Stimulated activated naive CD8-positive, alpha-beta T cell treated with anti-CD3 and anti-CD28 coated beads, Interleukin-15, amount 100 ng/mL, for 72 hours (primary cell): ENCODE measurements around the gene IL4I1.

Source experiments
- ATAC-seq: fragments of 150-1000 bp; cut with Tn5 transposase; 2 replicates; pipeline ENCODE4 v1.10.0; 2021; ENCODE audit warnings: mild to moderate bottlenecking, moderate library complexity
- DNase-seq, 2 donors: peaks; one replicate each; pipeline ENCODE4 v3.0.0; 2021 to 2022
- H3K27ac Mint-ChIP-seq, 2 donors: one replicate each; pipeline ENCODE4 v1.8.0; 2022; ENCODE audit warnings: mild to moderate bottlenecking in 2 of 2, mixed read lengths in 2 of 2, moderate library complexity in 2 of 2
- H3K27me3 Mint-ChIP-seq: one replicate; pipeline ENCODE4 v1.8.0; 2022; ENCODE audit warnings: mixed read lengths
- H3K4me1 Mint-ChIP-seq: one replicate; pipeline ENCODE4 v1.8.0; 2022; ENCODE audit warnings: mild to moderate bottlenecking, mixed read lengths
- H3K4me3 Mint-ChIP-seq, 2 donors: one replicate each; pipeline ENCODE4 v1.8.0; 2022; ENCODE audit warnings: mild to moderate bottlenecking in 2 of 2, mixed read lengths in 2 of 2, moderate library complexity in 1 of 2
- H3K9me3 Mint-ChIP-seq, 2 donors: one replicate each; pipeline ENCODE4 v1.8.0; 2022; ENCODE audit warnings: mixed read lengths in 2 of 2

IL4I1 gene

DNA sequence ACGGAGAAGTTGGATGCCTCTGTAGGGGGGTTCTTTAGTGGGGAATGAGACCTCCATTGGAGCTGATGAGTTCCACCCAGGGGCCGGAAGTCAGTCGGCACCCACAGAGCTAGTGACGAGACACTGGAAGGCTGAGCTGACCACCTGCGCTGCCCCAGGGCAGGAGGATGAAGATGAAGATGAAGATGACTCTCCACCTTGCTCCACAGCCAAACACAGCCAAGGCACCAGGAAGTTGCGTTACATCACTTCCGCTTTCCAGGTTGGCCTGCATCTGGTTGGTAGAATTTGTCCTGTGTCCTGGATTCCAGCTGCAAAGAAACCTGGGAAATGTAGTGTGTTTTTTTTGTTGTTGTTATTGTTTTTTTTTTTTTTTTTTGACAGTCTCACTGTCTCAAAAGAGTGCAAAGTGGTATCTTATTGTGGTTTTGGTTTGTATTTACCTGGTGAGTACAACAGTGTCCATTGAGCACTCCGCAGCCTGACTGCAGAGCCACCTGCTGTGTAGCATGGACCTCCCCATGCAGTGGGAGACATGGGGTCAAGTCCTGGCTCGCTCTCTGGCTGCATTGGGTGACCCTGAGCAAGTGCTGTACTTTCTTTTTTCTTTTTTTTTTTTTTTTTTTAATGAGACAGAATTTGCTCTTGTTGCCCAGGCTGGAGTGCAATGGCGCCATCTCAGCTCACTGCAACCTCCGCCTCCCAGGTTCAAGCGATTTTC, 17.3 kb downstream of the IL4I1 start:
- H3K4me1 Mint-ChIP-seq, result peaks cover 33% of the 10 kb centered on the region
- DNase-seq (no peak), ATAC-seq (no peak)
- H3K9me3 Mint-ChIP-seq, result no peaks in the 10 kb centered on the region
- peak overlapping the region in 1 of 2 donors; percentile 27 for H3K4me3 Mint-ChIP-seq
- no peaks in the 10 kb centered on the region for H3K27me3 Mint-ChIP-seq
- no peak overlapping the region for H3K27ac Mint-ChIP-seq

DNA sequence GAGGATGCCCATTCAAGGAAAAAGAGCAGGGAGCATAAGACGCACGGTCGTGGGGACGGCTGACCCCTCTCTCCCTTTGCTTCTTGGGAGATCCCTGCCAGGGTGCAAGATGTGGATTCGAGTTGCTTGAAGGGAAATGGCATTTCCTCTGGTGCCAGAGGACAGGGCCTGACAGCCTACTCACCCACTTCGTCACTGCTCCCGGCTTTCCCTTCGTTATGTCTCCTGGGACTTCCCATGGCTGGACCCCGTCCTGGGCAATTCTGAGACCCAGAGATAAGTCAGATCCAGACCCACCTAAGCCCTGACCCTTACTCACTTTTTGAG, 18.0 kb downstream of the IL4I1 start:
- DNase-seq (no peak), ATAC-seq (no peak)
- no peak overlapping the region for H3K4me3 Mint-ChIP-seq
- H3K27me3 Mint-ChIP-seq, result no peaks in the 10 kb centered on the region
- H3K4me1 Mint-ChIP-seq, result peaks cover 39% of the 10 kb centered on the region
- H3K9me3 Mint-ChIP-seq, result no peaks in the 10 kb centered on the region
- H3K27ac Mint-ChIP-seq, result no peak overlapping the region

DNA sequence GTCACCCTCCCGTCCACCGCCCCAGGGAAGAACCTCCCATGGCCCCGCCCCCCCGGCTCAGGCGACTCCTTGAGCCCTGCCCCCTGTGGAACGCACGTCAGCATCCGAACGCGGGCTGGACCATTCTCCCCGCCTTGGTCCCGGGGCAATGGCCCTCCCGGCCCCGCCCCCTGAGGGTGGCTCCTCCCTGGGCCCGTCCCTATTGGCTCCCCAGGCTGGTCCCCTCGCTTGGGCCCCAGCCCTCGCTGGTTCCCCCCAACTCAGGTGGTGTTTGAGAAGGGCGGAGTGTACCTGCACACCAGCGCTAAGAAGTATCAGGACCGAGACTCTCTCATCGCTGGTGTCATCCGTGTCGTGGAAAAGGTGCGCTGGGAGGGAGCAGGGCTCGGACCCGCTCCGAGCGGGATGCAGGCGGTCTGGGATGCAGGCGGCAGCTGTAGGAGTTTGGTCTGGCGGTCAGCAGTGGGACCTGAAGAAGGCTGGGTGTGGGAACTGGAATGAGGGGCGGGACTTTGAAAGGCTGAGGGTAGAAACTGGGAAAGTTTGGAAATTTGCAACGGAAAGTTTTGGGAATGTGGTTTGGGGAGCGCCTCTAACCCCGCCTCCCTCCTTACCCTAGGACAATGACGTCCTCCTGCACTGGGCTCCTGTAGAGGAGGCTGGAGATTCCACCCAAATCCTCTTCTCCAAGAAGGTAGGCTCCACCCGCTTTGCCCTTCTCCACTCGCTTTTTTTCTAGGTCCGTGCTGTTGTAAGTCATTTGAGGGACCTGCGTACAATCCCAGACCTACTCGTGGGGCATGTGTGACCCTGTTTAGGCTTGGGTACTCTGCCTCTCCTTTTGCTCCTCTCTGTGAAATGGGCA, 18.6 kb downstream of the IL4I1 start:
- Mint-ChIP-seq H3K27ac (no peak overlapping the region), H3K9me3 (no peaks in the 10 kb centered on the region), H3K4me1 (peaks cover 39% of the 10 kb centered on the region), H3K4me3 (no peak overlapping the region), H3K27me3 (no peaks in the 10 kb centered on the region)
- ATAC-seq, result peak; percentile 86
- peak; percentile 99 for DNase-seq

DNA sequence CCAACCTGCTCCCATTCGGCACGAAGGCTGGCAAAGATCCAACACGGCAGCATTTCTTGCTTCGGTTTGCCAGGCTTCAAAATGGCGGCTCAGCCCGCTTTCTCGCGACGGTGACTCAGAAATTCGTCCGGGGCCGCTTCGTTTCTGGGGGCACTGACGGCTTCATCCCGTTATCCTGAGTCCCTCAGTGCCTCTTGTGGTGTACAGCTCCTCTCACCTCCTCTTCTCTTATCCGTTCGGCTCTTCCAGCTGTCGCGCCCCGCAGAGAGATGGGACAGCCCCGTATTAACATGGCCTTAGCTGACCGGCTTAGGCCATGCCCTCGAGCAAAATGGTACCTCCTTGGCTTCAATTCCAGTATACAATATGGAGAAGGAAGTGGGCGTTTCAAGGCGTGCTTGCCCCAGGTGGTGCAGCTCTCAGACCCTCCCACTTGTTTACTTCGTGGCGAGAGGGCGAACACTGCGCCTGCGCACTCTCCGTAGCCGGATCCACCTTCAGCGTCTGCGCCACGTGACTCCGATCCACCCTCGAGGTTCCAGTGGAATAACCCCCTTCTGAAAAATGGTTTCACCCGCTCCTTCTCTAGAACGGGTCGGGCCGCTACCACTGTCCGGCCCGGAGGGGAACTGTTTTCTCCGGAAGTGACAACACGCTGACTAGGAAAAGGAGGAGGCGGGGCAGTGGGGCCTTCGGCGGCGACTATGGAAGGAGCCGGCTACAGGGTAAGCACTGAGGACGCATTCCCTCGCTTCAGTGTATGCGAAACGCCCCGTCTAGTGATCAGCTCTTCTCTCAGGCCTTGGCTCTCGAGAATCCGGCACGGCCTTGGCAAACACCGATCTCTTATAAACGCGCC, 19.4 kb downstream of the IL4I1 start, which contains the start of the genes AKT1S1 and TBC1D17:
AKT1S1 (minus strand) TSS at position 336 of the 859 bp plus-strand sequence. CDS start 4,060 bp downstream, outside the sequence.
TBC1D17 (plus strand) TSS at position 683 of the 859 bp plus-strand sequence; CDS start at position 705, 22 bp downstream.
- DNase-seq (peak; percentile 99 to 100), ATAC-seq (peak; percentile 81)
- Mint-ChIP-seq H3K9me3 (no peaks in the 10 kb centered on the region), H3K27ac (no peak within 1 kb of the TSS), H3K4me1 (peaks cover 43% of the 10 kb centered on the region), H3K4me3 (no peak within 1 kb of the TSS), H3K27me3 (no peaks in the 10 kb centered on the region)

DNA sequence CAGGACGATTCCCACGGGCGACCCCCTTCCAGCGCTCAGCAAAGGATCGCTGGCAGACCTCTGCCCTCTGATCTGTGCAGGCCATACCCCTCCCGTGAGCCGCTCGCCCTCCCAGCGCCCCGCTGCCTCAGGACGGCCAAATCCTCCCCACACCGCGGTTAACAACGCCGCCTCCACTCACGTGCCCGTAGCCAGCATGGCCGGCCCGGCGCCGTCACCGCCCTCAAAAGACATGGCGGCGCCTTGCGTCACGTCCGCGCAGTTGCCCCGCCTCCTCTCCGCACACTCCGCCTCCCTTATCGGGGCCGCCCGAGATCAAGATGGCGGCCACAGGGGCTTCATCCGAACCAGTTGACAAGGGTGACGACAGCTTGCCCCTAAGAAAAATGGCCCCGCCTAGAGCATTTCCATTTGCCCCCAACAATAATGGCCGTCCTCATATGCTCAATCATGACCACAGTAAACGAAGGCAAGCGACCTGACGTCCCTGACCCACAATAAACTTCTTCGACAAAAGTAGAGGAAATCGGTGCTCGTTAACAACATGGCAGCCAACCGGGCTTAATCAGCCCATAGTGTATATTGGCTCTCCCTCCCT, 20.2 kb downstream of the IL4I1 start:
- ATAC-seq, result peak; percentile 64
- H3K27me3 Mint-ChIP-seq, result no peaks in the 10 kb centered on the region
- no peak overlapping the region for H3K27ac Mint-ChIP-seq
- H3K4me3 Mint-ChIP-seq, result no peak overlapping the region
- DNase-seq, result peak; percentile 98 to 99
- peaks cover 50% of the 10 kb centered on the region for H3K4me1 Mint-ChIP-seq
- no peaks in the 10 kb centered on the region for H3K9me3 Mint-ChIP-seq

DNA sequence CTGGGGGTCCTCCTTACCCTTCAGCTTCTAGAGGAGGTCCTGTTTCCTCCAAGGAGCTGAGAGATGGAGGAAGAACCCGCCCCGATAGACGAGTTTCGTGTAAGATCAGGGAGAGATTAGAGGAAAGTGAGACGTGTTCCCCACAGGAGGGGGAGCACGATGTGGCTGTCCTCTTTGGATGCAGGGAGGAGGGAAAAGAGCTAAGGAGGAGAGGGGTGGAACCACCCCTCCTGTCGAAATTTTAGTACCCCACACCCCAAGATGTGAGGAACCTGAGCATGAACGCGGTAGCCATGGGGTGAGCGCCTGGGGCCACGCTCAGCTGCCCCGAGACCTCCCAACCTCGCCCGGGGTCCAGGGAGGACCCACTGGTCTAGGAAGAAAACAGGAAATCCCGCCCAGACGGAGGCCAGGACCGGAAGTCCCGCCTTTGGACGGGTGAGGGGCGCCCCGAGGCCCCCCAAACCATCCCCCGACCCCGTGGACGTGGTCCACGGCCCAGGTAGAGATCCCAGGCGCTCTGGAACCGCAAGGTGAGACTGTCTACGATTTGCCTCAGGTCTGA, 20.7 kb downstream of the IL4I1 start:
- H3K27me3 Mint-ChIP-seq, result no peaks in the 10 kb centered on the region
- no peak overlapping the region for H3K4me3 Mint-ChIP-seq
- no peaks in the 10 kb centered on the region for H3K9me3 Mint-ChIP-seq
- DNase-seq, result peak in 1 of 2 donors; percentile 57
- no peak overlapping the region for H3K27ac Mint-ChIP-seq
- no peak for ATAC-seq
- H3K4me1 Mint-ChIP-seq, result peaks cover 50% of the 10 kb centered on the region

DNA sequence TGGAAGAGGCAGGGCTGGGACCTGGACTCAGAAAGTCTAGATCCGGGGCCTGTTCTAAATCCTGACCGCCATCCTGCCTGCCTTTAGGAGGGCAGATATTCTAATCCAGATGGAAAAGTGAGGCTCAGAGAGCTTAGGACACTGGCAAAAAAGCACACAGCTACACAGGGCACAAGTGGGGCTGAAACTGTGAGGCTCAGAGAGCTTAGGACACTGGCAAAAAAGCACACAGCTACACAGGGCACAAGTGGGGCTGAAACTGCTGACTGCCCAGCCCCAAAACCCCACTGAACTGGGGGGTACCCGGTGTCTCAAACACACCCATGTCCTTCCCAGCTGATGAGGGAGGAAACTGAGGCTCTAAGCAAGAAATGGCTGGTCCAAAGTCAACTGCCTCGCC, 21.5 kb downstream of the IL4I1 start:
- Mint-ChIP-seq H3K9me3 (no peaks in the 10 kb centered on the region), H3K4me3 (no peak overlapping the region), H3K27me3 (no peaks in the 10 kb centered on the region), H3K27ac (peak overlapping the region in 1 of 2 donors; percentile 87), H3K4me1 (peaks cover 50% of the 10 kb centered on the region)
- no peak for ATAC-seq
- DNase-seq, result no peak

DNA sequence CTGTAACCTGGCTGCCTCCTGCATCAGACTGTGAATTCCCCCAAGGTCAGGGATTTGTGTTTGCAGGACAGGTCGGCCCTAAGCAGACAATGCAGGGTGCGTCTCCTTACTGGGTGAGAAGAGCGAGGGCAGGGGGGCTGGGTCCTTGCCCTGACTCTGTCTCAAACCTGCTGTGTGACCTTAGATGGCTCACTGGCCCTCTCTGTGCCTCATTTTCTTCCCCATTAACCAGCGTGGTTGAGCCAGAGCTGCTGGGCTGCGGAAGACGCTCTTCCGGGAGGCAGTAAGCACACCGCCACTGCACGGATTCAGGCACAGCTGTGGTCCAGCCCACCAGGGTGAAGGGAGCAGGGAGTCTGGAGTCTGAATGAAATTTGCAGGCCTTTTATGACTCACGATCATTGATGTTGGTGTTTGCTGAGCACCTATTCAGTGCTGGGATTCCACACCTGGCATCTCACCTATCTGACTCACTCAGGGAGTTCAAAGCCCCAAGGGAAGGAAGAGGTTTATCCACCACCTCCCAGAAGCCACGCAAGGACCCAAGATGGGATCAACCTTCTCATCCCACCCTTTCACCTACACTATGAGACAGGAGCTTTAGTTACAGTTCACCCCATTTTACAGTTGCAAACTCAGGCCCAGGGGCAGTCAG, 22.1 kb downstream of the IL4I1 start:
- H3K9me3 Mint-ChIP-seq, result no peaks in the 10 kb centered on the region
- H3K4me3 Mint-ChIP-seq, result no peak overlapping the region
- H3K27me3 Mint-ChIP-seq, result no peaks in the 10 kb centered on the region
- H3K4me1 Mint-ChIP-seq, result peaks cover 50% of the 10 kb centered on the region
- DNase-seq (no peak), ATAC-seq (no peak)
- peak overlapping the region in 1 of 2 donors; percentile 87 for H3K27ac Mint-ChIP-seq

DNA sequence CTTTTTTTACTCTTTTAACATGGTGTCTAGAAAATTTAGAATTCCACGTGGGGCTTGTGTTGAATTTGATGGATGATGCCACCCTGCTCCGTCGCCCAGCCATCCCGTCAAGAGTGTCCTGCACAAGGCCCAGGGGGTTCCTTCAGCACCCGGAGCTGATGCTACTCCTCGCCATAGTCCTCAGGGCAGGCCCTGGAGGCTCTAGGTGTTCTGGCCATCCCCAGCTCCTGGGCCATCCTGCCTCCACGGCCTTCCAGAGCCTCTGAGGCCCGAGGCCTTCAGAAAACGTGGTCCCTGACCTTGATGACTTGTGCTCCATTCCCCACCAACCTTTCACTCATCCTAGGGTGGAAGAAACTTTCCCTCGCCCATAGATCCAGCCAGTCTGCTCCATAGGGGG, 22.9 kb downstream of the IL4I1 start:
- no peak for DNase-seq
- ATAC-seq, result no peak
- Mint-ChIP-seq H3K4me1 (peaks cover 44% of the 10 kb centered on the region), H3K4me3 (no peak overlapping the region), H3K27me3 (no peaks in the 10 kb centered on the region), H3K9me3 (no peaks in the 10 kb centered on the region), H3K27ac (no peak overlapping the region)

DNA sequence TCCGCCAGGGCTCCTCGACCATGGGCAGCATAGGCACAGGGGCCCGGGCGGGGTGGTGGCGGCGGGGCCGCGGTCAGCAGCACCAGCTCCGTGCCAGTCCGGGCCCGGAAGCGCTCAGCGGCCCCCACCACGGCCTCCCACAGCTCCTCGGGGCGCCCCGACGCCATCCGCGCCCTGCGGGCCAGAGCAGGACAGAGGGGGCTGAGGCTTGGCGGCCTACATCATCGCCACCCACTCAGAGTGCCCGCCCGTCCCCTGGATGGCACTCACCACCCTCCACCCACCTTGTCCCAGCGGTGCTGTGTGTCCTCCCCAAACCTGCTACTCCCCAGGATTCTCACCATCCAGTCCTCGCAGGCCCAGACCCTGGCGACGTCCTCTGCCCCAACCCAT, 23.6 kb downstream of the IL4I1 start:
- peaks cover 36% of the 10 kb centered on the region for H3K4me1 Mint-ChIP-seq
- ATAC-seq (no peak), DNase-seq (no peak)
- no peaks in the 10 kb centered on the region for H3K9me3 Mint-ChIP-seq
- no peak overlapping the region for H3K27ac Mint-ChIP-seq
- H3K4me3 Mint-ChIP-seq, result peak overlapping the region in 1 of 2 donors; percentile 22
- no peaks in the 10 kb centered on the region for H3K27me3 Mint-ChIP-seq

DNA sequence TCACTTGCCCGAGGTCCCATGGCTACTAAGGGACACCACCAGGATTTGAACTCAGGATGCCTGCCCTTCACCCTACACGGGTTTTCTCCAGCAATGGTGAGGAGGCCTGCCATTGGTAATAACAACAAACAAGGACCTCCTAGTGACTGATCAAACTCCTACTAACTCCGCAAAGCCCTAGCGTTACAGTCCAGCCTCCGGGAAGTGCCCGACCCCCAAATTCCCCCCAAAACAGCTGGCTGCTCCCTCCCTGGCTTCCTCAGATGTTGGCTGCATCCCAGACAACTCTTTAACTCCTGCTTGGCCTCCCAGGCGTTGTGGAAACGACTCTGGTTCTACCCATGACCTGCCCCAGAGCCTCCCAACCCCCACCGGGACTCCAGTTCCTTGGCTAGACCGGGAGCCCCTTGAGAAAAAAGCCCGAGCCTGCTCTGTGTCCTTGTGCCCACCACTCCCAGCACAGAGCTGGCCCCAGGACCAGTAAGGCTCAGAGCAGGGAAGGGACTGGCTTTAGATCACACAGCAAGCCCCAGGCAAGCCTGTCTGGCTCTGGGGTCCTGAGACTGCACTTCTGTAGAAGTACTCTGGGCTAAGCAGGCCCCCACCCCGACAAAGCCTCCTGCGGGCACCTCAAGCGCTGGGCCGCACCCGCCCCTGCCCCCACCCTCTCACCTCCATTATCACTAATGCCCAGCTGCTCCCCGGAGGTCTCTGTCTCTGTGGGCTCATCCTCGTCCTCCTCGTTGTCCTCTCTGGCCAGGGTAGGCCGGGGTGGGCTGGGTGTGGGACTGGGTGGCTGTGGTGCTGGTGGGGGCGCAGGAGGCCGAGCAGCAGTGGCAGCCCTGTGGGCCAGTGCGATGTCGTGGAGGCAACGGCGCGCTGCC, 24.2 kb downstream of the IL4I1 start:
- Mint-ChIP-seq H3K9me3 (no peaks in the 10 kb centered on the region), H3K27ac (no peak overlapping the region), H3K4me1 (peaks cover 33% of the 10 kb centered on the region), H3K4me3 (no peak overlapping the region), H3K27me3 (no peaks in the 10 kb centered on the region)
- ATAC-seq, result no peak
- no peak for DNase-seq

DNA sequence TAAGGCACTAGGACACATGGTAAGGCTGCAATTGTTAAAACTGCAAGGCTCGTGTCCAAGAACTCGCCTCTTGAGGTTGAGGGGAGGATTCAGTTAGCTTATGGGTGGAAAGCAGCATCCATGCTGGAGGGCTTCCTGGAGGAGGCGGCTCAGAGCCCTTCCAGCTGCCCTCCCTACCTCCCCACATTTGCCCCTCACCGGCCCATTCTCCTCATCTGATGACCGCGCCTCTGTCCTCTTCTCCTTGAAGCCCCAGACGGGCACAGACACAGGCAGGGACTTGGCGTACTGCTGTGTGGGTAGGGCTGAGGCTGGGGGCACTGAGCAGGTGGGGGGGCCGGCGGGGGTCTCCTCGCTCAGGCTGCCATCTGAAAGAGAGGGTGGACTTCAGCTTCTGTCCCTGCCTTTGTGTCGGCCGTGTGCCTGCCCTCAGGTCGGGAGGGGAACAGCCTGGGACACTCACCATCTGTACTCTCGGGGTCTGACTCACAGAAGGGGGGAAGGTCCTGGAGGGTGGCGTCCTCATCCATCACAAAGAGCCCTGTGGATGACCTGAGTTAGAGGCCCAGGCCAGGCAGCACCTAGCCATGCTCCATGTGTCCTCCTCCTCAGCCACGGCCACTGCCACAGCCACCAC, 25.2 kb downstream of the IL4I1 start:
- Mint-ChIP-seq H3K4me3 (no peak overlapping the region), H3K27ac (no peak overlapping the region), H3K9me3 (no peaks in the 10 kb centered on the region), H3K27me3 (no peaks in the 10 kb centered on the region), H3K4me1 (peaks cover 38% of the 10 kb centered on the region)
- ATAC-seq, result no peak
- no peak for DNase-seq

DNA sequence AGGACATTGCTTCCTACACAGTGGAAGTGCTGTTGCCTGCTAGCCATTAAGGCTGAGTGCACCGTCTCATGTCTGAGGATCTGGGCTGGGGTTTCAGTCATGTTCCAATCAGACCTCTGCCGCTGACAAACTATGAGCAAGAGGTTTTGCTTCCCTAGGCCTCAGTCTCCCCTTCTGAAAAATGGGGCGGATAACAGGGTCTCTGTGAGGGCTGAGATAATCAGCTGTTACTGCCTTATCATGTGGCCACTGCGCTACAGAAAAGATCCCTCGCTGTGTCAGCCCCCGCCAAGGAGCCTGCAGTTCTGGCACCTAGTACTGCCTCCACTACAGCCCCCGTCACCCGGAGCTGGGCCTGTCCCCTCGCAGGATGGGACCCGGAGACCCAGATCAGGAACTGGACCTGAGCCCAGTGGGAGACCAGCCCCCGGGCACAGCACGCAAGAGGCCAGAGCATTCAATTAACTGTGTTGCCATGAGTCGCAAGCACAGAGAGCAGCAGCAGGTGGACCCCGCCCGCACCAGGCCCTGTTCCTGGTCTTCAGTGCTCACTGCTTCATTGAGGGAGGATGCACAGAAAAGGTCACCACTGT, 26.3 kb downstream of the IL4I1 start:
- H3K27ac Mint-ChIP-seq, result peak overlapping the region in 1 of 2 donors; percentile 54
- no peak for ATAC-seq
- H3K9me3 Mint-ChIP-seq, result no peaks in the 10 kb centered on the region

More for the DNA sequence above, 26.3 kb downstream of the IL4I1 start:
- Mint-ChIP-seq H3K27me3 (no peaks in the 10 kb centered on the region), H3K4me1 (peaks cover 43% of the 10 kb centered on the region), H3K4me3 (no peak overlapping the region)
- DNase-seq, result no peak
